GM23248 (cell line): ENCODE results near the gene ASB16.
"Not testable (repeated sequence)": the region's sequence is repeated elsewhere in the genome, so short reads cannot be mapped to it uniquely, and the experiment has no call there.

Experiments
- EZH2 ChIP-seq: fragments of 200-600 bp; sonication (generic); IDR thresholded peaks from 2 replicates; pipeline ENCODE4 v1.6.1; 2018; ENCODE audit warnings: antibody characterized with exemption, mild to moderate bottlenecking; ENCODE audit not compliant: insufficient read depth, poor library complexity, severe bottlenecking
- EZH2phosphoT487 ChIP-seq: fragments of 200-600 bp; sonication (generic); IDR thresholded peaks from 2 replicates; pipeline ENCODE4 v1.6.1; 2018; ENCODE audit warnings: antibody characterized with exemption, moderate library complexity, mild to moderate bottlenecking, low read depth; ENCODE audit not compliant: insufficient read depth

DNA sequence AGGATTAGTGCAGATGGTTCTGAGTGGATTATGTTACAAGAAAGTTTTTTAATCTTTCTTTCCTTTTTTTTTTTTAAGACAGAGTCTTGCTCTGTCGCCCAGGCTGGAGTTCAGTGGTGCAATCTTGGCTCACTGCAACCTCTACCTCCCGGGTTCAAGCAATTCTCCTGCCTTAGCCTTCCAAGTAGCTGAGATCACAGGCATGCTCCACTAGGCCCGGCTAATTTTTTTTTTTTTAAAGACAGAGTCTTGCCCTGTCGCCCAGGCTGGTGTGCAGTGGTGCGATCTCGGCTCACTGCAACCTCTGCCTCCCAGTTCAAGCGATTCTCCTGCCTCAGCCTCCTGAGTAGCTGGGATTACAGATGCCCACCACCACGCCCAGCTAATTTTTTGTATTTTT lies 26.6 kb upstream of the ASB16 start:
- not testable (repeated sequence) for TF ChIP-seq EZH2phosphoT487, EZH2
